ENCODE results near the gene LIAS.
"Not testable (repeated sequence)": the region's sequence is repeated elsewhere in the genome, so short reads cannot be mapped to it uniquely, and the experiment has no call there.

LIAS gene

DNA sequence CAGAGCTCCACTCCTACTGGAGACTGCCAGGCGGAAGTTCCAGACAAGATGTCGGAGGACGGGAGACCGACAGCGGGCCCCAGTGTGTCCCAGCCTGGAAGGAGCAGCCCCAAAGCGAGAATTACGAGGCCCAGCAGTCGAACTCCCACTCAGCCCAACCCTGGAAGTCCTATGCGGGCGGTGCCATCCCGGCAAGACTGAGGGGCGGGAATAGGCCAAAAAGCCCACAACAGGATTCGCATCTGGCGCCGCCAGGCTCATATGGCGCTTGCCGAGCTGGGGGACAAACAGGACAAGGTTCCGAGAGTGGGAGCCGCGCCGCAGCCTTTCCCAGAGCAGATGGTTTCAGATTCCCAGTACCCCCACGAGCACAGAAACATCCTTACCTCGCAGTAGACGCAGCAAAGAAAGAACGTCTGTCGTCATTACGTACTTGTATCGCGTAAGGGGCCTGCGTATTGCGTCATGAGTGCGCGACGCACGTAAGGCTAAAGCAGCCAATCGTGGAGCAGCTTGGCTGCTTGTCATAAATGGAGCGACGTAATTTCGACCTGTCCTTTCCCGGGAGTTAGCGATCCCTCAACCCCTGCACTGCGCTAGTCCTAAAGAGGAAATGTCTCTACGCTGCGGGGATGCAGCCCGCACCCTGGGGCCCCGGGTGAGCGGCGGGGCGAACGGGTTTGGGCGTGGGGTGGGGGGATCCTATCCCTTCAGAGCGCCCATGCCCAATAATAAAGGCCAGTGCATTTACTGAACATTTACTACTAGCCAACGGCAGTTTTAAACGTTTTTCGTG is at the start of gene LIAS, which contains the start of gene RPL9:
Gene LIAS, plus strand, starts transcription at position 552 of the 796 bp plus-strand sequence. Its CDS starts 62 bp downstream, at position 614.
Gene RPL9, minus strand, starts transcription at position 418 of the 796 bp plus-strand sequence. CDS start 483 bp downstream, outside the sequence.
- peak; percentile 100 for DNase-seq (ENCODE audit: low read depth)
- TF ChIP-seq, protein P1, sequence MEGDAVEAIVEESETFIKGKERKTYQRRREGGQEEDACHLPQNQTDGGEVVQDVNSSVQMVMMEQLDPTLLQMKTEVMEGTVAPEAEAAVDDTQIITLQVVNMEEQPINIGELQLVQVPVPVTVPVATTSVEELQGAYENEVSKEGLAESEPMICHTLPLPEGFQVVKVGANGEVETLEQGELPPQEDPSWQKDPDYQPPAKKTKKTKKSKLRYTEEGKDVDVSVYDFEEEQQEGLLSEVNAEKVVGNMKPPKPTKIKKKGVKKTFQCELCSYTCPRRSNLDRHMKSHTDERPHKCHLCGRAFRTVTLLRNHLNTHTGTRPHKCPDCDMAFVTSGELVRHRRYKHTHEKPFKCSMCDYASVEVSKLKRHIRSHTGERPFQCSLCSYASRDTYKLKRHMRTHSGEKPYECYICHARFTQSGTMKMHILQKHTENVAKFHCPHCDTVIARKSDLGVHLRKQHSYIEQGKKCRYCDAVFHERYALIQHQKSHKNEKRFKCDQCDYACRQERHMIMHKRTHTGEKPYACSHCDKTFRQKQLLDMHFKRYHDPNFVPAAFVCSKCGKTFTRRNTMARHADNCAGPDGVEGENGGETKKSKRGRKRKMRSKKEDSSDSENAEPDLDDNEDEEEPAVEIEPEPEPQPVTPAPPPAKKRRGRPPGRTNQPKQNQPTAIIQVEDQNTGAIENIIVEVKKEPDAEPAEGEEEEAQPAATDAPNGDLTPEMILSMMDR (conservative IDR thresholded peaks at IDR 0.05; ENCODE audit: control insufficient read depth, insufficient read depth, low read depth, low read length), result no peak
- peak within 1 kb of the TSS; percentile 82 for H3K4me3 ChIP-seq (ENCODE audit: control insufficient read depth, low read depth, low read length)

DNA sequence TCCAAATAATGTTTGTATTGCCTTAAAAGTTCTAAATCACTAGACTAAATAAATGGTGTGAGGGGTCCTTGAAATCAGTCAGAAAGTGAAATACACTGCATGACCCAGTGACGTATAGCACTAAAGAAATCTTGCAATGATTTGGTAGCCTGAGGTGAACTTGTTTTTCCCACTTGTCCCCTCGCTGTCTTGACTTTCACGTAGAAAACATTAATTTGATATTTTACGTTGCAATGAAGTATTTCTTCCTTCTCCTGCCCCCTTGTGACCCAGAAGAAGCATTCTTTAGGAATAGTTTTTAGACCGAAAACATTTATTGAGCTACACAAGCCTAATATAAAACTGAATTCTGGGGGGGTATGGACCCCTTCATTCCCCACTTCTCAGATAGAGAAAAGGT is 48.4 kb upstream of the LIAS start:
- TF ChIP-seq, protein P1 (conservative IDR thresholded peaks at IDR 0.05; ENCODE audit: control insufficient read depth, insufficient read depth, low read depth, low read length), result peak; percentile 24
- no peak overlapping the region for H3K4me3 ChIP-seq (ENCODE audit: control insufficient read depth, low read depth, low read length)
- peak; percentile 21 for DNase-seq (ENCODE audit: low read depth)

DNA sequence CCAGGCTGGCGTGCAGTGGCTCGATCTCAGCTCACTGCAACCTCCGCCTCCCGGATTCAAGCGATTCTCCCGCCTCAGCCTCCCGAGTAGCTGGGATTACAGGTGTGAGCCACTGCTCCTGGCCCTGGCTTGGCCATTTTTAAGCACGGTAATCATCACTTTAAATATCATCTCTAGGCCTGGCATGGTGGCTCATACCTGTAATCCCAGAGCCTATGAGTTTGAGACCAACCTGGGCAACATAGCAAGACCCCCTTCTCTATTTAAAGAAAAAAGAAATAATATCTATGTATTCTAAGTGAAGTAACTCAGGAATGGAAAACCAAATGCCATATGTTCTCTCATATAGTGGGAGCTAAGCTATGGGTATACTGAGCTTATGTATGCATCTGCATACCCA is 47.3 kb upstream of the LIAS start:
- not testable (repeated sequence) for DNase-seq (ENCODE audit: low read depth); H3K4me3 ChIP-seq (ENCODE audit: control insufficient read depth, low read depth, low read length)

DNA sequence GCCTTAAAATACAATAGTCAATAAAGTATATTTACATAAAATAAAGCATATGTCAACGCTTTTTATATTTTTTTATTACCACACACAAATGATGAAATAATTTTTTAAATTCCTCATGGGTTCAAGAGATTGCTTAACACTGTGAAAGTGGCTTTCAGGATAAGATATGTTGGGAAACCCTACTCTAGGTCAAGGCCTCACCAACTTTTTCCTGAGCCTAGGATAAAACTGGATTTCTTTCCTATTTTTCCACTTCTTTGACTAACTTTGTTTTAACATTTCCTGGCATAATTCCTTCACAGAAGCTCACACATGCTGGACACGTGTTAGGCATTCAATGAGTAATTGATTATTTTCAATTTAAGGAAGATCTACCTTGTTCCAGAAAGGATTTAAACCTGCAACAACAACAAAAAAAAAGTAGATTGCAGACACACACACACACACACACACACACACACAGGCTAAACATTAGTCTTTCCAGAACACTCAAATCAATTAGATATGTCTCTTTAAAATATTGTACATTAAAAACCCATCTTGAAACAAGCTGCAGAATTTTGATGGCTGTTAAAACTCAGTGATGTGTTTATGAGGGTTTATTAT is 43.1 kb upstream of the LIAS start:
- TF ChIP-seq, protein P1 (conservative IDR thresholded peaks at IDR 0.05; ENCODE audit: control insufficient read depth, insufficient read depth, low read depth, low read length), result no peak
- no peak overlapping the region for H3K4me3 ChIP-seq (ENCODE audit: control insufficient read depth, low read depth, low read length)
- DNase-seq (ENCODE audit: low read depth), result peak; percentile 12

DNA sequence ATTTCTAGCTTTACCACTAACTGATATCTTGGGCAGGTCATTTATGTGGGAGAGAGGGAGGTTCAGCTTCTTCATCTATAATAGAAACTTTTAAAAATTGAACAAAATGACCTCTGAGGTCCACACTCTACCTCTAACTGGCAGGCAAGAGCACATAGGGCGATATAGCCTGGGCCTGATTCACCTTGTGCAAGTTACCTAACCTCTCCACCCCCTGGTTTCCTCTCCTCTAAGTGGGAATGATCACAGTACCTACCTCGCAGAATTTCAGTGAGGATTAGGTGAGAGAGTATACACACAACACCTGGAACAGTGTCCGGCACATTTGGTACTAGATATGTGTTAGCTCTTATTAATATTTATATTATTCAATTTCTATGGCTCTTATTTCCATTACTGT is 36.6 kb upstream of the LIAS start:
- no peak overlapping the region for H3K4me3 ChIP-seq (ENCODE audit: control insufficient read depth, low read depth, low read length)
- TF ChIP-seq, protein P1 (conservative IDR thresholded peaks at IDR 0.05; ENCODE audit: control insufficient read depth, insufficient read depth, low read depth, low read length), result no peak
- DNase-seq (ENCODE audit: low read depth), result no peak

DNA sequence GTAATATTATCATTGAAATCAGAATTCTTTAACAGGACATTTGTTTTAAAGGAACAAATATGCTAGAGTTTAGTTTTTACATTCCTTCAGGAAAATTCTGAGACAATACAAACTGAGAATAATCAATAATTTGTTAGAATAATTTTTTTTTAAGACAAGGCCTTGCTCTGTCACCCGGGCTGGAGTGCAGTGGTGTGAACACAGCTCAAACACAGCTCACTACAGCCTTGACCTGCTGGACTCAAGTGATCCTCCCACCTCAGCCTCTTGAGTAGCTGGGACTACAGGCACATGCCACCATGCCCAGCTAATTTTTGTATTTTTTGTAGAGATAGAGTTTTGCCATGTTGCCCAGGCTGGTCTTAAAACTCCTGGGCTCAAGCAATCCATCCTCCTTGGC is 33.6 kb upstream of the LIAS start:
- DNase-seq (ENCODE audit: low read depth); H3K4me3 ChIP-seq (ENCODE audit: control insufficient read depth, low read depth, low read length): not testable (repeated sequence)

DNA sequence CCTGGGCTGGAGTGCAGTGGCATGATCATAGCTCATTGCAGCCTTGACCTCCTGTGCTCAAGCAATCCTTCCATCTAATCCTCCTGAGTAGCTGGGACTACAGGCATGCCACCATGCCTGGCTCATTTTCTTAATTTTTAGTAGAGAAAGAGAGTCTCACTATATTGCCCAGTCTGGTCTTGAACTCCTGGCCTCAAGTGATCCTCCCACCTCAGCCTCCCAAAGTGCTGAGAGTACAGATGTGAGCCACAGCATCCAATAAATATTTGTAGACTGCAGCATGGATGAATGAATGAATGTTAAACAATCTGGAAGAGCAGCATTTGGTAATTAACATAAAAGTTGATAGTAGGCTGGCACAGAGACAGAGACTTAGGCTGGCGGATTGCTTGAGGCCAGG is 32.1 kb upstream of the LIAS start:
- TF ChIP-seq, protein P1 (conservative IDR thresholded peaks at IDR 0.05; ENCODE audit: control insufficient read depth, insufficient read depth, low read depth, low read length), result no peak
- no peak overlapping the region for H3K4me3 ChIP-seq (ENCODE audit: control insufficient read depth, low read depth, low read length)
- no peak for DNase-seq (ENCODE audit: low read depth)

Measured in fibroblast of mammary gland (primary cell).